ENCODE data around the gene KIRREL3.
"Not testable (repeated sequence)": the region's sequence is repeated elsewhere in the genome, so short reads cannot be mapped to it uniquely, and the experiment has no call there.

The KIRREL3 gene

DNA sequence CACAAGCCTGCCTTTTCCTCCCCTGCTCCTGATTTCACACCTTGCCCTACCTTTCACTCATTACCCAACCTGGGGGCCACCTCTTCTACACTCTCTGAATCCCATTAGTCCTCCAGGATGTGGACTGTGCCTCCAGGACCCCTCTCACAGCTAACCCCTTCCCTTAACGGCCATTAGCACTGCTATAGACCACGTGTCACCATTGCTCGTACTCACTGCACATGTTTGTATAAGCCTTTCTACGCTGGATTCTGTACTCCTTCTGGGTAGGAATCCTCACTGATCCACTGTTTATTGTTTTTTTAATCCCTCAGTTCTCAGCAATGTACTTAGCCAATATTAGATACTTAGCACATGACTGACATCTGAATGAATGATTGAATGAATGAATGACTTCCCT lies 40.9 kb downstream of the KIRREL3 start:
- DNase-seq (ENCODE audit: low read depth in 1 of 2, low spot score in 1 of 2), result no peak

DNA sequence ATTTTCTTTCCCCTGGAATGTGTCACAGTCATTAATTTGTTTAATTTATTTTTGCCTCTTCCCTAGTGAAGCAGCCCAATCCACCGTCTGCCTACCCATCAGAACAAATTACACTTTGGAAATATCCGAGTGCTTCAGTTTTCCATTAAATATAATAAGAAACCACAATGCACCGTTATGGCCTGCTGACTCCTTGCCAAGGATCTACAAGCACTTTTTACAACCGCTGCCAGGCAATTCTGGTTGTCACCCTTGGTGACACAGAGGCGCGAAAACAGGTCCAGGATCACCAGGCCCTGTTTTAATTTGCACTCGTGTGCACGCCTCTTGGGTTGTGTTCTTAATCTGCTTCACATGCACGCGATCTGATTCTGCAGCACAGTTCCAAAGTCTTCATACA lies 43.9 kb downstream of the KIRREL3 start:
- DNase-seq (ENCODE audit: low read depth in 1 of 2, low spot score in 1 of 2), result no peak

GRCh38 chr11:126952533-126952932 lies 48.0 kb downstream of the KIRREL3 start:
- DNase-seq (ENCODE audit: low read depth in 1 of 2, low spot score in 1 of 2), result not testable (repeated sequence)

DNA sequence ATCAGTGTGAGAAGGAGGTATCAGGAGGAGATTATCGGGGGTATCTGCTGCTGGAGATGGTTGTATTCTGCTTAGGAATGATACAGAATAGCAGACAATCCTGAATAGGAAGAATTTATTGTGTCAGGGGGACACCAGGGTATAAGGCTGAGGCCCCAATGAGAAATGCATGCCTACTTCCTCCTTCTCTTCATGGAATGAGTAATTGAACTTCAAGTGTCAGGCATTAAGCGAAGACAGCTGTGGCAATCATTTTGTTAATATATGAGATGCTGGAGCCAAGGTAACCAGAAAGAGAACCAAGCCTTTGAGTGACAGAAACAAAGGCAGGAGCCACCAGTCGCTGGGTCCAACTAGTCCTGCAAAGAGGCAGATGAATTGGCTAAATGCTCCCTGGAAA lies 49.1 kb downstream of the KIRREL3 start:
- DNase-seq (ENCODE audit: low read depth in 1 of 2, low spot score in 1 of 2), result no peak

DNA sequence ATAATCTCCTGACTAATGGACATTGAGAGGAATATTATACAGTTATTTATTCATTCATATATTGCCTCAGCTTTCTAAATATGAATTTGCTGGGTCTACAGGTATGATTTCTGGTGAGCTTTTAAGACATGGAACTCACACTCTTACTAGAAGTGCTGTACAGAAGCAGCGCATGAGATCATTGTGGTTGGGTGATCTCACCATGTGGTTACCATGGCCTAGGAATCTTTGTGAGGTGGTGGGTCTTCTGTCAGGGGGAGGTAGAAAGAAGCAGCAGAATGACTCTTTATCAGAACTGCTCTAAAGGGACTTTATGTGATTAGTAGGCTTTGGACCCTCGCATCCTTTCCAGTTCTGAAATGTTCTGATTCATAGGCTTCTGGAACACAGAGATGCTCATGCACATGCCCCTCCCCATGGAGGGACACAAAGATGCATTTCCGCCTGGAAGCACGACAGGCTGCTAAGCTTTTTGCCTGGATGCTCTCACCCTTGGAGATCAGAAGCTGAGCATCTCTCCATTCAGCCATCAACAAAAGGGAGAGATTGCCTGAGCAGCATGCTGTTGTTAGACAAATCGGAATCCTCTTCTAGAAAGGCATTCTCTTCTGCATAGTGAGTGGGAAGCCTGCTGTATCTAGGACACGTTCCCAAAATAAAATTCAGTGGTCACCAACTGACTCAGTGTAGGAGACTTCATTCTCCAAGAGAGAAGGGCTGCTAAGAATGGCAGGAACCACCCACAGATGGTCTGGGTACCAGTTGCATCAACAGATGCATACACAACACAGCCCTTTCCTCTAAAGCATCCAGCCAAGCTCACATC lies 51.3 kb downstream of the KIRREL3 start:
- DNase-seq (ENCODE audit: low read depth in 1 of 2, low spot score in 1 of 2), result no peak

GRCh38 chr11:126948563-126948962 lies 52.0 kb downstream of the KIRREL3 start:
- no peak for DNase-seq (ENCODE audit: low read depth in 1 of 2, low spot score in 1 of 2)

GRCh38 chr11:126945319-126945718 lies 55.3 kb downstream of the KIRREL3 start:
- DNase-seq (ENCODE audit: low read depth in 1 of 2, low spot score in 1 of 2), result no peak

GRCh38 chr11:126943316-126943715 lies 57.3 kb downstream of the KIRREL3 start:
- no peak for DNase-seq (ENCODE audit: low read depth in 1 of 2, low spot score in 1 of 2)

DNA sequence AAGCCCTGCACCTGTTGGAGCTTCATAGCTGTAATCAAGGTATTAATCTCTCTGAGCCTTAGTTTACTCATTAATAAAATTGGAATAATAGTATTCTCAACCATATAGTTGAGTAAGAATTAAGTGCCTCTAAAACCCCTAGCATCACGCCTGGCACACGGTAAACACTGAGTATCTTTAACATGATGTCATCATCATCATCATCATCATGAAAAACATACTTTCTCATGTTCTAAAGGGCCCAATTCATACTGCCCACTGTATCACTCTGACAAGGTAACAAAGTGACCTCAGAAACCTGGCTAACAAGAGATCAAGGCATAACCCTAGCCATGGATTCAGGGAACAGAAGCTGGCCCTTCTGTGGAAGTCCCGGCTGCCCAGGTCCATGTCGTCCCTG lies 58.4 kb downstream of the KIRREL3 start:
- no peak for DNase-seq (ENCODE audit: low read depth in 1 of 2, low spot score in 1 of 2)

DNA sequence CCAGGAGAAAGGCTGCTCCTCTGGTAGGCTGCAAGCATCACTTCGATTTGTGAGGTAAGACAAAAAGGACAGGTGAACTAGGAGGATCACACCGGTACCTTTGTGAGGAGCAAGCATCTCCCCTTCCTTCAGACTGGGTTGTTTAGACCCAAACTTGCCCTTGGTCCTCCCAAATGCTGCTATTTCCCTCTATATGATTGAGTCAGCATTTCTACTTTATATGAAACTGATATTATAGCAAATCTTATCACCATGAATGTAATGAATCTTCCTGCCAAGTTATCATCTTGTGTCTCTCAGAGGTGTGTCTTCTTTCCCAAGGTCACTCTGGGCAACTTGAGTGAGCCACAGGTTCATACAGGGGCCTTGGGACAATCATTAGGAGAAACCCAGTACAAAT lies 61.0 kb downstream of the KIRREL3 start:
- DNase-seq (ENCODE audit: low read depth in 1 of 2, low spot score in 1 of 2), result no peak

GRCh38 chr11:126938718-126939117 lies 61.9 kb downstream of the KIRREL3 start:
- no peak for DNase-seq (ENCODE audit: low read depth in 1 of 2, low spot score in 1 of 2)

GRCh38 chr11:126930091-126930841 lies 70.3 kb downstream of the KIRREL3 start:
- DNase-seq (ENCODE audit: low read depth in 1 of 2, low spot score in 1 of 2), result no peak

GRCh38 chr11:126929179-126930061 lies 71.2 kb downstream of the KIRREL3 start:
- DNase-seq (ENCODE audit: low read depth in 1 of 2, low spot score in 1 of 2), result no peak

DNA sequence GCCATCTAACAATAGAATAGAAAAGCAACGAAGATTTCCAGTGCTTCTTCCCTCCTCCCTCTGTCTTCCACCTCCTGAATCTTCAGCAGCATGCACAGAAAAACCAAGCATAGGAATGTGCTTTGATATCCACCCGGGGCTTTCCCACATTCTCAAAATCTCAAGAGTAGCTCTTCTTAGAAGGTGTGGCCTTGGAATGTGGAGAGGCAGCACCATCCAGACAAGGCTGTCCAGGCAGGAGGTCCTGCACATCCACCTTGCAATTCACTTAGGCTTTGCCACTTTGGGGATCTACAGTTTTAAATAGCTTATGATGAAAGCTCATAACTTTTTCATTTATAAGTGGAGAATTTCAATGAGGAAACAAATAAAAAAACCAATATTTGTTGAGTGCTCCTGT lies 72.9 kb downstream of the KIRREL3 start:
- no peak for DNase-seq (ENCODE audit: low read depth in 1 of 2, low spot score in 1 of 2)

DNA sequence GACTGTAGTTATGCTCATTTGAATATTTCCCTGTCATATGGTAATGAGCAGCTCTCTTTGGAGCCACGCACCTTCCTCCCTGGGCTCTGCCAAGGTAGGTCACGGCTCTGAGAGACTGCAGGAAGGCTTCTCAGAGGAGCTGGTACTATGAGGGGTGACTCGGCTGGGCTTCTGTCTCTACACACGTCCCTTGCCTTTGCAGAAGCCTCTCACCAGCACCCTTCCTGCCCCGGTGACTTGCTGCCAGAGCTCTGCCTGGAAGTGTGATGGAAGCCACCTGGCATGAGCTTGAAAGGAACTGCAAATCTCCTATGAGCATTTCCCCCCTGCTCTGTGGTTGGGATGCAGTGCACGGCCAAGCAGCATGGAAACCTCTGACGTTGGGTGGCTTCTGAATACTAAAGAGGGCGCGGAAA lies 74.2 kb downstream of the KIRREL3 start:
- DNase-seq (ENCODE audit: low read depth in 1 of 2, low spot score in 1 of 2), result no peak

- DNase-seq (ENCODE audit: low read depth in 1 of 2, low spot score in 1 of 2), result no peak
Observed at GRCh38 chr11:126925321-126926093, 75.1 kb downstream of the KIRREL3 start.

DNA sequence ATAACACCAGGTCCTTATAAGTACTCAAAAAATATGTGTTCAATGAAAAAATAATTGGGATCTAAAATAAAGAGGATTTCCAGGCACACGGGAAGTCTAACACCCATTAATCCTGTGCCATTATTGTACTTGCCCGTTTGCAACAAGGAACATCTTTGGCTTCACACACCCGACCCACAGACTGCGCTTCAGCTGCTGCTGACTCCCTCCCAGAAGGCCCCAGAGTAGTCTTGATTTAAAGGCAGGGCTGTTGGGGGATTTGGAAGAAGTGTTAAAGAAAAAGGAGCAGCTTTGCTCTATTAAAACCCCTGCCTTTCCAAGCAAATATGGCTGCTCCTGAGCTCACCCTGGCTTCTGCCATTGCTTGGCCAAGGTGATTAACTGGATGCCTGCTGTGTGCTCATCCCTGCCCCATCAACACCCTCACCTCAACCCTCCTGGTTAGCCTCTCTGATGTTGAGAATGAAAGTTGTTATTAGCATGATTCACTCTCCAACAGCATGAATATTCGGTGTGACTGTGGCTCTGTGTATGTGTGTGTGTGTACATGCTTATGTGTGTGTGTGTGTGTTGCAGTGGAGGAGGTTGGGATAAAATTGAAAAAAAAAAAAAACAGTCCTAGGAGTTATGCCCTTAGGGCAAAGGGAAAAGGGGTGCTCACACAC lies 76.1 kb downstream of the KIRREL3 start:
- no peak for DNase-seq (ENCODE audit: low read depth in 1 of 2, low spot score in 1 of 2)

- DNase-seq (ENCODE audit: low read depth in 1 of 2, low spot score in 1 of 2), result no peak
Observed at GRCh38 chr11:126920833-126921232, 79.7 kb downstream of the KIRREL3 start.

DNA sequence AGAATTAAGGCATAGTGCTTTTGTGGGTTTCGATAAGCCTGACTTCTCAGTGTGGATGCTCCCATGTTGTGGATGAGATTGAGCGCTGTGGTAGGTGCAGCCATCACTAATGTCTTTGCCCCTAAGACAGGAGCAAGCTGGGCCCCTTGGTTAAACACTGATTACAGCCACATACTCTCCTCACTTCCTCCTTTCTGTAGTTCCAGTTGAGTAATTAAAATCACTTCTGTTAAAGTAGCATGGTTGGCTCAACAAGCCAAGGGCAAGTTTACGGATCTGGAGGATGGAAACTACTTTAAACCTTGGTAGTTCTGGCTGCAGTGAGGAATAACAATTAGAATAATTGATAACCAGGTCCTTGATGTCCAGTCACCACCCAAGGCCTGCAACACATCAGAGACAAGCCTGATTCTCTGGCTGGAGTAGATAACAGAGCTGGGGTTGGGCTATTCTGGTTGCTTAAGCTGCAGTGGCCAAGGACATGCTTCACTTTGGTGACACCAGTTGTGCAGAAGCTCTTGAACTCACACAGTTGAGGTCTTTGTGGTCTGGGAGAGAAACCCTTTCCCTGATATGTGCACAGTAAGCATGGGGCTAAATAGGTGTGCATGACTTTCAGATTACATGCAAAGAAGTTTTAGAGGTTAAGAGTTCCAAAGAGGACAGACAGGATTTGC lies 81.3 kb downstream of the KIRREL3 start:
- DNase-seq (ENCODE audit: low read depth in 1 of 2, low spot score in 1 of 2), result no peak

DNA sequence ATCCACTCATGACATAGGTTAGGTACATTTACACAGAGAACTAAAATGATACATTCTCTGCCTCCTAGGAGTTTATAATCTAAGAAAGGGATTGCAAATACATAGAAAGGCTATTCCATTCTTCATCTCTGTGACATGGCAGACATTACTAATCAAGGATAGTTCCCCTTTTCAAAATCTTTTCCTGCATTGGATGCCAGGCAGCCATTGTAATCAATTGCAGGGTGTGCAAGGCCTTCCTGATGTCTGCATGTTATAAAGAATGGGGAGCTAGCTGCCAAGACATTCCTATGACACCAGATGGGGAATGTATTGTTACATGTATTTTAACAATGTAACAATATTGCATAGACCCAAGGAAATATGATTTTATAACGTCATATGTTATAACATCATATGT lies 82.0 kb downstream of the KIRREL3 start:
- no peak for DNase-seq (ENCODE audit: low read depth in 1 of 2, low spot score in 1 of 2)
